ENCODE data around the gene CHD1.

The CHD1 gene

DNA sequence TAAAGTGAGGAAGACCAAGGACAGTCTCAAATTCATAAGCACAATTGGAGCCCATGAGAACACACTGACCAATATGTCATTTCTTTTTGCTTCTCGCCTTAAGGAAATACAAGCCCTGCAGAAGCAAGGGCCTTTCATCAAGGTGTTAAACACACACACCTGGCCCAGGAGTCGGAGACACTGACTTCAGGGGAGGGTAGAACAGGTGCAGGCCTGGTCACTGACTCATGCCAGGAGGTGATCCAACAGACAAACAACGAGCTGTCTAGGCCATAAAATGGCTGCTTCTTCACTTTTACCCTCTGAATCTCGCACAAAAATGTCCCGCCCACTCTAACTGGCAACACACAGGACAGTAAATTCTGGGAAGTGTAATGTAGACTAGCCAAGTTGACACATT lies 92.6 kb downstream of the CHD1 start:
- Histone ChIP-seq H3K36me3 (ENCODE audit: control insufficient read depth in 1 of 2, insufficient read depth in 2 of 2, low read length in 2 of 2) (no peaks in the 10 kb centered on the region), H3K27me3 (ENCODE audit: low read depth, low read length) (no peaks in the 10 kb centered on the region), H3K9me3 (ENCODE audit: control insufficient read depth in 1 of 2, low read length in 2 of 2) (no peaks in the 10 kb centered on the region), H3K4me3 (ENCODE audit: low read depth in 1 of 2, low read length in 2 of 2) (no peak overlapping the region), H3K4me1 (ENCODE audit: control insufficient read depth in 1 of 2, insufficient read depth in 2 of 2, low read length in 2 of 2) (no peaks in the 10 kb centered on the region), H3K27ac (ENCODE audit: low read length) (no peak overlapping the region)

DNA sequence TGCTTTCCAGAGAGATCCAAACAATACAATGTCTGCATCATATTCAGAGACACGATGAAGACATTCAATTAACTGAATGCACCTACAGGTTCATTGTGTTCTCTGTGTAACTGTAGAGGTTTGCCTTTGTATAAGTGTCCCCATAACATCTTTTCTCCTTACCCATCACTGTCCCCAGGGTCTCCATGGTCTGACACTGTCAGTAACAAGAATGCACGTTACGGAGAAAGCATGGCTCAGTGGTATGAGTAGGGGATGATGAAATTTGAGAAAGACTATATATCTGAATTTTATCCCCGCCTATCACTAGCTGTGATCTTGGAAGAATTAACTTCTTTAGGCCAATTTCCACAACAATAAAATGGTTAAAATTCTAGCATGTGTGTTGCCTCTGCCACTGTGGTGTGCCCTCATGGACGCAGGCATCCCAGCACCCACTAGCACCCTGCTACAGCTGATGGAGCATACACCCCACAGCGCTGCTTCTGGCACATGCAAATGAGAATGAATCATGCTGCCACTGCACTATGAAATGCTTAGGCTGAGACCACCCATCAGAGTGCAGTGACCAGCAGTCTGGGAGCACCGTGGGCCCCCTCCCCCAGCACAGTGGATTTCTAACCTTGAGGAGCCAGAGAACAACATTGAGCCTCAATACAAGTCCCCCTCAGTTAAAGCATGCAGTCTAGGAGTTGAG lies 101.1 kb downstream of the CHD1 start:
- no peaks in the 10 kb centered on the region for H3K4me1 ChIP-seq (ENCODE audit: control insufficient read depth in 1 of 2, insufficient read depth in 2 of 2, low read length in 2 of 2)
- no peak overlapping the region for H3K27ac ChIP-seq (ENCODE audit: low read length)
- H3K4me3 ChIP-seq (ENCODE audit: low read depth in 1 of 2, low read length in 2 of 2) = no peak overlapping the region
- no peaks in the 10 kb centered on the region for H3K27me3 ChIP-seq (ENCODE audit: low read depth, low read length)
- no peaks in the 10 kb centered on the region for H3K36me3 ChIP-seq (ENCODE audit: control insufficient read depth in 1 of 2, insufficient read depth in 2 of 2, low read length in 2 of 2)
- no peaks in the 10 kb centered on the region for H3K9me3 ChIP-seq (ENCODE audit: control insufficient read depth in 1 of 2, low read length in 2 of 2)

DNA sequence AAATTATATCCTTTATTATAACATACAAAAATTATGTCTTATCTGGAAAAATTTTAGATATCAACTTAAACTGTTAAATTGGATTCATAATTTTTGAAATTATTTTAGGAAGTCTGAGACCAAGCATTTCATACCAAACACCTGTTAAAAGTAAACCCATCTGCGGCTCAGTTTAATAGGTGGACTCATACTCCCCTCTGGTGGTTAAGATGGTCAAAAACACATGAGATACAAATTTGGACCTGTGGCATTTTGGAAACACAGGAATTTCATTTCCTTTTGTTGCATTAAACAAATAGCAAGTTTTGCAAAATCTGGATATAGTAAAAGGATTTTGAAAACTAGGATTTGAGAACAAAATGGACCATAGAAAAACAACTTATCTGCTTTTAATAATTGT lies 101.6 kb downstream of the CHD1 start:
- Histone ChIP-seq H3K27ac (ENCODE audit: low read length) (no peak overlapping the region), H3K9me3 (ENCODE audit: control insufficient read depth in 1 of 2, low read length in 2 of 2) (no peaks in the 10 kb centered on the region), H3K4me3 (ENCODE audit: low read depth in 1 of 2, low read length in 2 of 2) (no peak overlapping the region), H3K4me1 (ENCODE audit: control insufficient read depth in 1 of 2, insufficient read depth in 2 of 2, low read length in 2 of 2) (no peaks in the 10 kb centered on the region), H3K36me3 (ENCODE audit: control insufficient read depth in 1 of 2, insufficient read depth in 2 of 2, low read length in 2 of 2) (no peaks in the 10 kb centered on the region), H3K27me3 (ENCODE audit: low read depth, low read length) (no peaks in the 10 kb centered on the region)

DNA sequence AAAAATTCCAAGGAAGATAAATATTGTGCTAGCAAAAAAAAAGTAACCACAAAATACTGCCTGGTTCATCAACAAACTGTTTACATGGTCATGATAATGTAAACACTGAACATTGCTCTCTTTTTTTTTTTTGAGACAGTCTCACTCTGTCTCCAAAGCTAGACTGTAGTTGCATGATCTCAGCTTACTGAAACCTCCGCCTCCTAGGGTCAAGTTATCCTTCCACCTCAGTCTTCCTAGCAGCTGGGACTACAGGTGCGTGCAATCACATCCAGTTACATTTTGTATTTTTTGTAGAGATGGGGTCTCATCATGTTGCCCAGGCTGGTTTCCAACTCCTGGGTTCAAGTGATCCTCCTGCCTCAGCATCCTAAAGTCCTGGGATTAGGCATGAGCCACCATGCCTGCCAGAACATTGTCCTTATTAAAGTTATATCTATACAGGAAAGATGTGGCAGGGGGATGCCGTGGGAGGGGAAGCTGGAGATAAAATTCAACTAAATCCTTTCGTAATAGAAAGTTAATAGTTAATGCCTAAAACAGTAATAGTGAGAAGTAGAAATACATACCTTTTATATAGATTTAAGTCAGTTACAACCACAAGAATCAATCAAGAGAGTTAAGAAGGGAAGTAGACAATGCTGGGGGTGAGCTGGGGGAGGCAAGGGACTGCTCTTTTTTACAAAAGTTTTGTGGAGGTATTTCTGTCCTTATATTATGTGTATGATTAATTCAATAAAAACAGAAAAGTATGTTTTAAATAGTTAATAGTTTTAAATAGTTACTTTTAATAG lies 103.0 kb downstream of the CHD1 start:
- no peak overlapping the region for H3K4me3 ChIP-seq (ENCODE audit: low read depth in 1 of 2, low read length in 2 of 2)
- H3K36me3 ChIP-seq (ENCODE audit: control insufficient read depth in 1 of 2, insufficient read depth in 2 of 2, low read length in 2 of 2) = no peaks in the 10 kb centered on the region
- H3K9me3 ChIP-seq (ENCODE audit: control insufficient read depth in 1 of 2, low read length in 2 of 2) = peaks cover 0 to 6% of the 10 kb centered on the region in 2 donors
- H3K27me3 ChIP-seq (ENCODE audit: low read depth, low read length) = no peaks in the 10 kb centered on the region
- no peaks in the 10 kb centered on the region for H3K4me1 ChIP-seq (ENCODE audit: control insufficient read depth in 1 of 2, insufficient read depth in 2 of 2, low read length in 2 of 2)
- H3K27ac ChIP-seq (ENCODE audit: low read length) = no peak overlapping the region

DNA sequence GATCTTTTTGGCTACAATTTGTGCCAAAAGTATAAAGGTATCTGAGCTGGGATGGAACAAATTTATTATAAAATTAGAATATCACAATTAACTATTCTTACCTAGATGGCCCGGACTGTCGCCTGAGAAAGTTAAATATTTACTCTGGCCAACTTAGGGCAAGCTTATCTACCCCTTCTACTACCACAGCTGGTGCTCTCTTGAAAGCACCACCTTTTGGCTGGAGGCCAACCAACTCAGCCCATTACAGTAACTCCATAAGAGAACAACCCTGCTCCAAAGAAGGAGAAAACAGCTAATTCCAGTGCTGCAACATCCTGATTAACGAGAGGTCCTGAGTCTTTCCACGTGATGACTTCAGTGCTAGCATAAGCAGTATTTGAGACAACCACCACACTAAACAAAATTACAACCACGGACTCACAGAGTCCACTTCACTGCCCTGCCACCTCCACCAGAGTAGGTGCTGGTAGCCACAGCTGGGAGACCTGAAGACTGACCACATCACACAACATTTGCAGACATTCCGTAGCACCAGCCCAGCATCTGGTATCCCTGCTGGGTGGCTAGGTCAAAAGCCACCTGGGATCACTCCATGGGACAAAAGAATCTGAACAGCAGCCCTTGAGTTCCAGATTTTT lies 112.1 kb downstream of the CHD1 start:
- peaks cover 0 to 7% of the 10 kb centered on the region in 2 donors for H3K9me3 ChIP-seq (ENCODE audit: control insufficient read depth in 1 of 2, low read length in 2 of 2)
- no peaks in the 10 kb centered on the region for H3K4me1 ChIP-seq (ENCODE audit: control insufficient read depth in 1 of 2, insufficient read depth in 2 of 2, low read length in 2 of 2)
- no peaks in the 10 kb centered on the region for H3K36me3 ChIP-seq (ENCODE audit: control insufficient read depth in 1 of 2, insufficient read depth in 2 of 2, low read length in 2 of 2)
- H3K27ac ChIP-seq (ENCODE audit: low read length) = no peak overlapping the region
- H3K27me3 ChIP-seq (ENCODE audit: low read depth, low read length) = no peaks in the 10 kb centered on the region
- no peak overlapping the region for H3K4me3 ChIP-seq (ENCODE audit: low read depth in 1 of 2, low read length in 2 of 2)

DNA sequence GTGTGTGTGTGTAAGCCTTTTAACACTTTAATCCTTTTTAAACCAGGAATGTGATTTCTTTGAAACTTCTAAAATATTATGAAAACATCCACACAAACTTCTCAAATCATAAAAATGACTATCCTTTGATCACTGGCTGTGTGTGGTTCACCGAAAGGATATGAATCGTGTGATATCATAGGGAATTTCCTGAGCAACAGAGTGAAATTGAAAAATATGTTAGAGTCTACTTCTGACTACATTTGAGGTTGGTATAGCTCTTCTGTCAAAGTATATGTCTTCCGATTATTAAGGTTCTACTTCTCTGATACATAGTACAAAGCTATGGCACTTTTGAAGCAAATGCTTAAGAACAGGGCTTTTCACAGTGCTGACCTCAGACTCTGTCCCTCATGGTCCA lies 115.1 kb downstream of the CHD1 start:
- Histone ChIP-seq H3K27ac (ENCODE audit: low read length) (no peak overlapping the region), H3K4me1 (ENCODE audit: control insufficient read depth in 1 of 2, insufficient read depth in 2 of 2, low read length in 2 of 2) (no peaks in the 10 kb centered on the region), H3K36me3 (ENCODE audit: control insufficient read depth in 1 of 2, insufficient read depth in 2 of 2, low read length in 2 of 2) (no peaks in the 10 kb centered on the region), H3K27me3 (ENCODE audit: low read depth, low read length) (no peaks in the 10 kb centered on the region), H3K9me3 (ENCODE audit: control insufficient read depth in 1 of 2, low read length in 2 of 2) (no peaks in the 10 kb centered on the region), H3K4me3 (ENCODE audit: low read depth in 1 of 2, low read length in 2 of 2) (no peak overlapping the region)

DNA sequence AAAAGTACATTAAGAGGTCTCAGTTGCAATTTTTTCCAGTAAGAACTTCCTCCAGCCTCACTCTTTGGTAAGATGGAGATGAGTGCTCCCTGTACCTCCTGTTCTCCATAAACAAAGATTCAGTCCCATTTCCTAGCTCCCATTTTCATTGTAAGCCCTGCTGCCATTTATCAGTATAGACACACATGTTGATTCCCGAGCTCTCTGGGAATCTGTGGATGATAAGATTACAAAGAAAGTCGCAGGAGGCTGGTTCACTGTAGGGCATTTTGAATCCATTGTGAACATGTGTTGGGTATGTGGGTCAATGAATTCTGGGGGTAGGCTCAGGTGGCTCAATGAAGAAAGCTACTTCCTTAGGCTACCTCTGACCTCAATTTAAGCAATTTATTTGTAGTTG lies 118.6 kb downstream of the CHD1 start:
- Histone ChIP-seq H3K4me3 (ENCODE audit: low read depth in 1 of 2, low read length in 2 of 2) (no peak overlapping the region), H3K27me3 (ENCODE audit: low read depth, low read length) (no peaks in the 10 kb centered on the region), H3K9me3 (ENCODE audit: control insufficient read depth in 1 of 2, low read length in 2 of 2) (peaks cover 0 to 12% of the 10 kb centered on the region in 2 donors), H3K4me1 (ENCODE audit: control insufficient read depth in 1 of 2, insufficient read depth in 2 of 2, low read length in 2 of 2) (no peaks in the 10 kb centered on the region), H3K27ac (ENCODE audit: low read length) (no peak overlapping the region), H3K36me3 (ENCODE audit: control insufficient read depth in 1 of 2, insufficient read depth in 2 of 2, low read length in 2 of 2) (no peaks in the 10 kb centered on the region)

DNA sequence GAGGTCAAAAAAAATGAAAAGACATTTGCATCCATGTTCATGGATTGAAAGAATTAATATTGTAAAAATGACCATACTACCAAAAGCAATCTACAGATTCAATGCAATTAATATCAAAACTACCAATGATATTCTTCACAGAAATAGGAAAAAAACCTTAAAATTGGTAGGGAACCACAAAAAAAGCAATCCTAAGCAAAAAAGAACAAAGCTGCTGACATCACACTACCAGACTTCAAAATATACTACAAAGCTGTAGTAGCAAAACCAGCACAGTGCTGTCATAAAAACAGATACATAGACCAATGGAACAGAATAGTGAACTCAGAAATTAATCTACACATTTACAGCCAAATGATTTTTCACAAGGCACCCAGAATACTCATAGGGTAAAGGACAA lies 121.0 kb downstream of the CHD1 start:
- Histone ChIP-seq H3K36me3 (ENCODE audit: control insufficient read depth in 1 of 2, insufficient read depth in 2 of 2, low read length in 2 of 2) (no peaks in the 10 kb centered on the region), H3K9me3 (ENCODE audit: control insufficient read depth in 1 of 2, low read length in 2 of 2) (peaks cover 0 to 12% of the 10 kb centered on the region in 2 donors), H3K27me3 (ENCODE audit: low read depth, low read length) (no peaks in the 10 kb centered on the region), H3K27ac (ENCODE audit: low read length) (no peak overlapping the region), H3K4me3 (ENCODE audit: low read depth in 1 of 2, low read length in 2 of 2) (no peak overlapping the region), H3K4me1 (ENCODE audit: control insufficient read depth in 1 of 2, insufficient read depth in 2 of 2, low read length in 2 of 2) (no peaks in the 10 kb centered on the region)

DNA sequence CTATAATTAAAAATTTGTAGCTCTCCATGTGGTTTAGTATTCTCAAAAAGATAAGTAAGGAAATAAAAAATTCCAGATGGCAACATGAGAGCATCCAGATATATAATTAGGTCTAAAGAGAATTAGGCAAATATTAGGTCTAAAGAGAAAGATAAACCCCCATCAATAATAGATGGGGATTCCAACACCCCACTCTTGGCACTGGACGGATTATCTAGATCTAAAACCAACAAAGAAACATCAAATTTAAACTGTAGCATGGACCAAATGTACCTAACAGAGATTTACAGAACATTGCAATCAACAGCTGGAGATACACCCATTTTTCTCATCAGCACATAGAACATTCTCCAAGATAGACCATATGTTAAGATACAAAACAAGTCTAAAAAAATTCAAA lies 123.7 kb downstream of the CHD1 start:
- H3K27ac ChIP-seq (ENCODE audit: low read length) = no peak overlapping the region
- peaks cover 0 to 12% of the 10 kb centered on the region in 2 donors for H3K9me3 ChIP-seq (ENCODE audit: control insufficient read depth in 1 of 2, low read length in 2 of 2)
- no peaks in the 10 kb centered on the region for H3K36me3 ChIP-seq (ENCODE audit: control insufficient read depth in 1 of 2, insufficient read depth in 2 of 2, low read length in 2 of 2)
- H3K4me3 ChIP-seq (ENCODE audit: low read depth in 1 of 2, low read length in 2 of 2) = no peak overlapping the region
- H3K27me3 ChIP-seq (ENCODE audit: low read depth, low read length) = no peaks in the 10 kb centered on the region
- H3K4me1 ChIP-seq (ENCODE audit: control insufficient read depth in 1 of 2, insufficient read depth in 2 of 2, low read length in 2 of 2) = no peaks in the 10 kb centered on the region

DNA sequence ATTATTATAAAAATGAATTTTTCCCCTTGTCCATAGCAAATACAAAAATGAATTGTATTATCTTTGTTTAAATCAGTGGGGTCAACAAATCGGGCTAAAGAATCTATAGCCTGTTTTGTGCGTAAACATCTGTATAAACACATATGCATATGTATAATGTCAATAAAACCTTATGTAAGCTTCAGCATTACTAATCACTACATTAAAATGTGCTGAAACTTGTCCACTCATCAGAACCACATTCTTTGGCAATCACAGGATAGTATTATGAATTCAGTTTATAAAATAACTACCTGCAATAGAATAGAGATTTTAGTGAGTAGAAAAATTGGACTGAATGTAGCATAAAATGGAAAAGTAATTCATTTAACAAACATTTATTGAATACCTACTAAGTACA lies 124.7 kb downstream of the CHD1 start:
- H3K4me1 ChIP-seq (ENCODE audit: control insufficient read depth in 1 of 2, insufficient read depth in 2 of 2, low read length in 2 of 2) = no peaks in the 10 kb centered on the region
- H3K4me3 ChIP-seq (ENCODE audit: low read depth in 1 of 2, low read length in 2 of 2) = no peak overlapping the region
- no peaks in the 10 kb centered on the region for H3K36me3 ChIP-seq (ENCODE audit: control insufficient read depth in 1 of 2, insufficient read depth in 2 of 2, low read length in 2 of 2)
- no peak overlapping the region for H3K27ac ChIP-seq (ENCODE audit: low read length)
- H3K9me3 ChIP-seq (ENCODE audit: control insufficient read depth in 1 of 2, low read length in 2 of 2) = peaks cover 0 to 12% of the 10 kb centered on the region in 2 donors
- no peaks in the 10 kb centered on the region for H3K27me3 ChIP-seq (ENCODE audit: low read depth, low read length)
